ENCODE results near the gene ATP13A4. TPM values are rescaled to one million over a fixed set of nuclear protein-coding genes. Genes with fewer than 3 reads are reported as not detected.

Gene ATP13A4
- under 1 TPM in 1 of 2 donors, not detected in 1; 0.34 TPM for total RNA-seq

GRCh38 chr3:193554811-193555210, at the start of gene ATP13A4:
Gene ATP13A4, minus strand, starts transcription at chr3:193554895. Its CDS starts 96 bp downstream, at chr3:193554799.

GRCh38 chr3:193592841-193593667, 38.4 kb upstream of the ATP13A4 start, which contains the start of gene OPA1:
Gene OPA1, plus strand, starts transcription at chr3:193593208. Its CDS starts 170 bp downstream, at chr3:193593378.

GRCh38 chr3:193378706-193379105, 176.0 kb downstream of the ATP13A4 start, which contains the start of gene ATP13A5:
Gene ATP13A5, minus strand, starts transcription at chr3:193378753. Its CDS starts 28 bp downstream, at chr3:193378725.

Other genes with a start within 250 kb of the ATP13A4 start
- gene ATP13A5, start 176.1 kb downstream of the ATP13A4 start, total RNA-seq: not detected
- 10 to 100 TPM; 62.6 to 80.3 TPM for gene OPA1, start 38.3 kb upstream of the ATP13A4 start, total RNA-seq

All from melanocyte of skin (primary cell).